GM12878 (cell line): ENCODE measurements around the gene FBXO4. TPM values are rescaled to one million over a fixed set of nuclear protein-coding genes. Genes with fewer than 3 reads are reported as not detected.

Experiments used
- ASH2L ChIP-seq: fragments of 300-600, 200-600 bp; sonication (generic); IDR thresholded peaks from 2 replicates; pipeline ENCODE4 v1.6.1; 2017; ENCODE audit warnings: low read depth, mild to moderate bottlenecking, borderline replicate concordance
- ATF7 ChIP-seq: fragments of 450-650 bp; IDR thresholded peaks from 2 replicates; pipeline ENCODE4 v1.6.1; 2016; ENCODE audit warnings: low read depth, mild to moderate bottlenecking
- BRCA1 ChIP-seq: IDR thresholded peaks from 2 replicates; pipeline ENCODE4 v1.6.1; 2011; ENCODE audit warnings: low read depth, low read length, improper control_type of control experiment
- EP300 ChIP-seq, 2 experiments: fragments of 150-350 bp in 1 of 2; IDR thresholded peaks; 2 replicates each; pipeline ENCODE4 v1.6.1; 2011 to 2012; ENCODE audit warnings: low read depth in 2 of 2, low read length in 2 of 2, borderline replicate concordance in 1 of 2, improper control_type of control experiment in 1 of 2, inconsistent platforms in 1 of 2; ENCODE audit not compliant: control insufficient read depth in 1 of 2
- ETV6 ChIP-seq, 2 experiments: fragments of 450-650 bp in 1 of 2; IDR thresholded peaks in 1 of 2; conservative IDR thresholded peaks in 1 of 2; 2 replicates each; pipeline ENCODE4 v1.6.1; 2014; ENCODE audit warnings: antibody characterized with exemption in 1 of 2, borderline replicate concordance in 1 of 2, low read depth in 1 of 2, mild to moderate bottlenecking in 1 of 2, moderate library complexity in 1 of 2
- FOS ChIP-seq: IDR thresholded peaks from 3 replicates; pipeline ENCODE4 v1.6.1; 2011; ENCODE audit warnings: borderline replicate concordance; ENCODE audit not compliant: insufficient read length; ENCODE audit errors: extremely low read depth
- FOXM1 ChIP-seq: IDR thresholded peaks from 2 replicates; pipeline ENCODE4 v1.6.1; 2012; ENCODE audit warnings: low read depth, mild to moderate bottlenecking, inconsistent platforms, low read length, moderate library complexity
- GABPA ChIP-seq: IDR thresholded peaks from 2 replicates; pipeline ENCODE4 v1.6.1; 2014; ENCODE audit warnings: antibody characterized with exemption, low read depth, mild to moderate bottlenecking, inconsistent platforms
- HCFC1 ChIP-seq: fragments of 150-350 bp; IDR thresholded peaks from 2 replicates; pipeline ENCODE4 v1.6.1; 2014; ENCODE audit warnings: low read length
- HDGF ChIP-seq: fragments of 450-650 bp; IDR thresholded peaks from 2 replicates; pipeline ENCODE4 v1.6.1; 2016; ENCODE audit warnings: antibody characterized with exemption
- JUNB ChIP-seq: IDR thresholded peaks from 2 replicates; pipeline ENCODE4 v1.6.1; 2016; ENCODE audit warnings: antibody characterized with exemption, mild to moderate bottlenecking
- KLF5 ChIP-seq: fragments of 450-650 bp; IDR thresholded peaks from 2 replicates; pipeline ENCODE4 v1.6.1; 2014; ENCODE audit warnings: mild to moderate bottlenecking; ENCODE audit not compliant: partially characterized antibody
- LARP7 ChIP-seq: fragments of 450-650 bp; IDR thresholded peaks from 2 replicates; pipeline ENCODE4 v1.6.1; 2017; ENCODE audit warnings: mild to moderate bottlenecking
- MYC ChIP-seq: IDR thresholded peaks from 2 replicates; pipeline ENCODE4 v1.6.1; 2011; ENCODE audit warnings: mild to moderate bottlenecking, low read length, moderate library complexity, inconsistent platforms; ENCODE audit not compliant: insufficient read depth, insufficient replicate concordance, insufficient read length, severe bottlenecking
- NFXL1 ChIP-seq: fragments of 450-650 bp; IDR thresholded peaks from 2 replicates; pipeline ENCODE4 v1.6.1; 2017; ENCODE audit warnings: antibody characterized with exemption, mild to moderate bottlenecking, borderline replicate concordance
- RBBP5 ChIP-seq: fragments of 200-600 bp; sonication (generic); conservative IDR thresholded peaks from 2 replicates; pipeline ENCODE4 v1.6.1; 2016
- RELA ChIP-seq: fragments of 450-650 bp; IDR thresholded peaks from 2 replicates; pipeline ENCODE4 v1.8.0; 2014; ENCODE audit warnings: borderline replicate concordance; ENCODE audit not compliant: partially characterized antibody
- TARDBP ChIP-seq: IDR thresholded peaks from 2 replicates; pipeline ENCODE4 v1.6.1; 2016; ENCODE audit warnings: borderline replicate concordance
- polyA plus RNA-seq, 11 experiments: library from polyadenylated mRNA; depleted of rRNA in 4 of 11; unstranded in 6 of 11; stranded (reverse) in 5 of 11; fragments of >200 nt; fragmentation: Nextera tagmentation in 4 of 11; fragmentation: Illumina TruSeq in 1 of 11; extraction: Ambion mirVana in 4 of 11; extraction: Trizol in 1 of 11; gene quantifications; 1 replicate in 1 of 11; 2 replicates in 10 of 11; pipeline versions ENCODE4 v1.2.1 to v1.2.3, GENCODE V29; 2011 to 2016; ENCODE audit warnings: inconsistent platforms in 2 of 11, missing spikeins in 2 of 11, low read depth in 1 of 11
- total RNA-seq, 4 experiments: library from RNA; depleted of rRNA in 3 of 4; stranded (reverse); fragments of >200 nt in 3 of 4; fragmentation: Illumina TruSeq in 1 of 4; extraction: Trizol in 1 of 4; gene quantifications; 2 replicates each; pipeline versions ENCODE4 v1.2.1 to v1.2.3, GENCODE V29; 2013 to 2021
- TF ChIP-seq, protein P1 (sequence below): fragments of 150-350 bp; IDR thresholded peaks from 2 replicates; pipeline ENCODE4 v1.6.1; 2014; ENCODE audit warnings: mild to moderate bottlenecking, low read depth, low read length
- TF ChIP-seq, protein P2 (sequence below): fragments of 450-650 bp; IDR thresholded peaks from 2 replicates; pipeline ENCODE4 v1.6.1; 2017; ENCODE audit warnings: mild to moderate bottlenecking
- TF ChIP-seq, protein P3 (sequence below): IDR thresholded peaks from 2 replicates; pipeline ENCODE4 v1.6.1; 2012; ENCODE audit warnings: low read depth, low read length, improper control_type of control experiment
- TF ChIP-seq, protein P4 (sequence below): fragments of 450-650 bp; formaldehyde crosslinking; IDR thresholded peaks from 2 replicates; pipeline ENCODE4 v1.4.0; 2020; ENCODE audit warnings: mild to moderate bottlenecking, moderate library complexity

Gene FBXO4
- total and polyA plus RNA-seq, 10 of the 15 experiments (the other 5 are each of a cell fraction or from before 2014, with no cell fraction given): 7.2 to 30.5 (median 19.6) TPM

DNA sequence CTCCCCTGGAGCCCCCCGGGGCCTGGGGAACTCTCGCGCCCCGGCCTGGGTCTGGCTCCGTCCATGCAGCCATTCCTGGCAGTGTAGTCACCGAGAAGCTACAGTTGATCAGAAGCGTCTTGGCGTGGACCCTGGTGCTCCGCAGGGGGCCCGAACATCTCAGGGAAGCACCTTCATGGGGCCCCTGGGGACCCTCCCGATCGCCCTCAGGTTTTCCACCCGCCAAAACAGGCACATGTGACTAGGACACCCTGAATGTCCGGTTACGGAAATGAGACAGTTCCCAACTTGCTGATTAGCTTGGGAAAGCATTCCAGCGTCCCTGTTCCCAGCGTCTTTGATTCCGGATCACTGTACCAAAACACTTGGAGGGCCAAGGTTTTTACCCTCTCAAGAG, 472 bp downstream of the FBXO4 start (continued):
- 0 out of 2 replicates have a peak, but pooled peaks have one; percentile 5 for TF ChIP-seq LARP7
- TF ChIP-seq ASH2L: 0 out of 2 replicates have a peak, but pooled peaks have one; percentile 15
- no peak for TF ChIP-seq RELA
- TF ChIP-seq ATF7: no peak
- TF ChIP-seq MYC: peak; percentile 13
- TF ChIP-seq, protein P1, sequence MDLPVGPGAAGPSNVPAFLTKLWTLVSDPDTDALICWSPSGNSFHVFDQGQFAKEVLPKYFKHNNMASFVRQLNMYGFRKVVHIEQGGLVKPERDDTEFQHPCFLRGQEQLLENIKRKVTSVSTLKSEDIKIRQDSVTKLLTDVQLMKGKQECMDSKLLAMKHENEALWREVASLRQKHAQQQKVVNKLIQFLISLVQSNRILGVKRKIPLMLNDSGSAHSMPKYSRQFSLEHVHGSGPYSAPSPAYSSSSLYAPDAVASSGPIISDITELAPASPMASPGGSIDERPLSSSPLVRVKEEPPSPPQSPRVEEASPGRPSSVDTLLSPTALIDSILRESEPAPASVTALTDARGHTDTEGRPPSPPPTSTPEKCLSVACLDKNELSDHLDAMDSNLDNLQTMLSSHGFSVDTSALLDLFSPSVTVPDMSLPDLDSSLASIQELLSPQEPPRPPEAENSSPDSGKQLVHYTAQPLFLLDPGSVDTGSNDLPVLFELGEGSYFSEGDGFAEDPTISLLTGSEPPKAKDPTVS: no peak
- TF ChIP-seq, protein P2, sequence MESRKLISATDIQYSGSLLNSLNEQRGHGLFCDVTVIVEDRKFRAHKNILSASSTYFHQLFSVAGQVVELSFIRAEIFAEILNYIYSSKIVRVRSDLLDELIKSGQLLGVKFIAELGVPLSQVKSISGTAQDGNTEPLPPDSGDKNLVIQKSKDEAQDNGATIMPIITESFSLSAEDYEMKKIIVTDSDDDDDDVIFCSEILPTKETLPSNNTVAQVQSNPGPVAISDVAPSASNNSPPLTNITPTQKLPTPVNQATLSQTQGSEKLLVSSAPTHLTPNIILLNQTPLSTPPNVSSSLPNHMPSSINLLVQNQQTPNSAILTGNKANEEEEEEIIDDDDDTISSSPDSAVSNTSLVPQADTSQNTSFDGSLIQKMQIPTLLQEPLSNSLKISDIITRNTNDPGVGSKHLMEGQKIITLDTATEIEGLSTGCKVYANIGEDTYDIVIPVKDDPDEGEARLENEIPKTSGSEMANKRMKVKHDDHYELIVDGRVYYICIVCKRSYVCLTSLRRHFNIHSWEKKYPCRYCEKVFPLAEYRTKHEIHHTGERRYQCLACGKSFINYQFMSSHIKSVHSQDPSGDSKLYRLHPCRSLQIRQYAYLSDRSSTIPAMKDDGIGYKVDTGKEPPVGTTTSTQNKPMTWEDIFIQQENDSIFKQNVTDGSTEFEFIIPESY: no peak
- TF ChIP-seq NFXL1: no peak
- no peak for TF ChIP-seq GABPA
- TF ChIP-seq, protein P3, sequence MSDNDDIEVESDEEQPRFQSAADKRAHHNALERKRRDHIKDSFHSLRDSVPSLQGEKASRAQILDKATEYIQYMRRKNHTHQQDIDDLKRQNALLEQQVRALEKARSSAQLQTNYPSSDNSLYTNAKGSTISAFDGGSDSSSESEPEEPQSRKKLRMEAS: no peak
- no peak for TF ChIP-seq FOXM1
- TF ChIP-seq BRCA1: no peak
- TF ChIP-seq JUNB: no peak
- no peak for TF ChIP-seq FOS
- no peak for TF ChIP-seq HDGF
- TF ChIP-seq HCFC1: no peak
- TF ChIP-seq EP300 (IDR thresholded peaks at IDR 0.05; ENCODE audit: borderline replicate concordance in 1 of 2, control insufficient read depth in 1 of 2, low read depth in 2 of 2, low read length in 2 of 2): no peak
- no peak for TF ChIP-seq KLF5
- no peak for TF ChIP-seq ETV6 (conservative IDR thresholded peaks at IDR 0.05 in 1 of 2, IDR thresholded peaks at IDR 0.05 in 1 of 2; ENCODE audit: borderline replicate concordance in 1 of 2, low read depth in 1 of 2)
- no peak for TF ChIP-seq TARDBP
- no peak for TF ChIP-seq RBBP5
- TF ChIP-seq, protein P4, sequence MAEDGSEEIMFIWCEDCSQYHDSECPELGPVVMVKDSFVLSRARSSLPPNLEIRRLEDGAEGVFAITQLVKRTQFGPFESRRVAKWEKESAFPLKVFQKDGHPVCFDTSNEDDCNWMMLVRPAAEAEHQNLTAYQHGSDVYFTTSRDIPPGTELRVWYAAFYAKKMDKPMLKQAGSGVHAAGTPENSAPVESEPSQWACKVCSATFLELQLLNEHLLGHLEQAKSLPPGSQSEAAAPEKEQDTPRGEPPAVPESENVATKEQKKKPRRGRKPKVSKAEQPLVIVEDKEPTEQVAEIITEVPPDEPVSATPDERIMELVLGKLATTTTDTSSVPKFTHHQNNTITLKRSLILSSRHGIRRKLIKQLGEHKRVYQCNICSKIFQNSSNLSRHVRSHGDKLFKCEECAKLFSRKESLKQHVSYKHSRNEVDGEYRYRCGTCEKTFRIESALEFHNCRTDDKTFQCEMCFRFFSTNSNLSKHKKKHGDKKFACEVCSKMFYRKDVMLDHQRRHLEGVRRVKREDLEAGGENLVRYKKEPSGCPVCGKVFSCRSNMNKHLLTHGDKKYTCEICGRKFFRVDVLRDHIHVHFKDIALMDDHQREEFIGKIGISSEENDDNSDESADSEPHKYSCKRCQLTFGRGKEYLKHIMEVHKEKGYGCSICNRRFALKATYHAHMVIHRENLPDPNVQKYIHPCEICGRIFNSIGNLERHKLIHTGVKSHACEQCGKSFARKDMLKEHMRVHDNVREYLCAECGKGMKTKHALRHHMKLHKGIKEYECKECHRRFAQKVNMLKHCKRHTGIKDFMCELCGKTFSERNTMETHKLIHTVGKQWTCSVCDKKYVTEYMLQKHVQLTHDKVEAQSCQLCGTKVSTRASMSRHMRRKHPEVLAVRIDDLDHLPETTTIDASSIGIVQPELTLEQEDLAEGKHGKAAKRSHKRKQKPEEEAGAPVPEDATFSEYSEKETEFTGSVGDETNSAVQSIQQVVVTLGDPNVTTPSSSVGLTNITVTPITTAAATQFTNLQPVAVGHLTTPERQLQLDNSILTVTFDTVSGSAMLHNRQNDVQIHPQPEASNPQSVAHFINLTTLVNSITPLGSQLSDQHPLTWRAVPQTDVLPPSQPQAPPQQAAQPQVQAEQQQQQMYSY (CRISPR knock-in tag): no peak
